HG02763 (cell line): ENCODE measurements around the gene JPH2.
"Not testable (repeated sequence)": the region's sequence is repeated elsewhere in the genome, so short reads cannot be mapped to it uniquely, and the experiment has no call there.

Source experiments
- ATAC-seq: cut with Tn5 transposase; IDR thresholded peaks from one replicate; pipeline ENCODE4 v1.9.1; 2021; ENCODE audit warnings: mild to moderate bottlenecking, moderate library complexity; ENCODE audit not compliant: unreplicated experiment

The JPH2 gene

GRCh38 chr20:44212792-44213191 lies 25.8 kb upstream of the JPH2 start:
- ATAC-seq: no peak

DNA sequence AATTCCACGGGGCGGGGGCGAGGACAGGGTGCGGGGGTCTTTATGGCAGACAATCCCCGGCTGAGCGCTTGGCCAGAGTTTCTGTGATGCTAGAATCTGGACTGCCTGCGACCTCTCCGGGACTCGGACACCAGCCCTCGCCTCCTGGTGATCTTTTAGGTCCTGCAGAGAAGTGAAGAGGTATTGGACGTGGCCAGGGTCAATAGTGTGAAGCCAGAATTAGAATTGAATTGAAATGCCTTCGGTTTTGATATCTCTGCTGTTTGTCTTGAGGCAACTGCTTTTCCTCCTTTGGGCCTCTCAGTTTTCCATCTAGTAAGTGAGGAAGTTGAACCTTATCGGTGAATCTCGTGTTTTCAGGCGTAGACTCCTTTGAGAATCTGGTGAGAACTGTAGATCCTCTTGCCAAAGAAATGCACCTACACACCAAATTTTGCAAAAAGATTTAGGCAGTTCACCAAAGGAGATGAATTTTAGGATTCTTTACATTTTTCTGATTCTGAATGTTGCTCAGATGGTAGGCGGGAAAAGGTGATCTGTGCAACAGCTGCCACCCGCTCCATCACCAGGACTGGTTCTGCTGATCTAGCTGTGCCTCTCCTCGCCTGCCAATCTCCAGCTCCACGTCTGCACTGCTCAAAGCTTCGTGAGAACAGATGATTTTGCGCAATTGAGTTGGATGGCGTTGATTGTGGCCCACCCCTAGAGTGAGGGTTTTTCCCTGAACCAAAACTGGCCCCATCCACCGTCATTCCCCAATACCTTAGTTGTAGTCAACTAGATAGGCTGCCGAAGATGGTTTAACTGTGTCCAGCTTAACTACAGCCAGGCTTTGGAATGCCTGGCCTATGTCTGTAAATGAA lies 24.4 kb upstream of the JPH2 start:
- no peak for ATAC-seq

- ATAC-seq: peak; percentile 85
Observed at GRCh38 chr20:44210406-44211176, 23.6 kb upstream of the JPH2 start, which contains the start of gene OSER1. Gene OSER1, minus strand, starts transcription at chr20:44210771. Its CDS starts 3,814 bp downstream, at chr20:44206957.

GRCh38 chr20:44209686-44210405 lies 22.9 kb upstream of the JPH2 start:
- no peak for ATAC-seq

GRCh38 chr20:44208770-44209169 lies 21.8 kb upstream of the JPH2 start:
- no peak for ATAC-seq

GRCh38 chr20:44208165-44208564 lies 21.2 kb upstream of the JPH2 start:
- no peak for ATAC-seq

GRCh38 chr20:44207126-44207723 lies 20.2 kb upstream of the JPH2 start:
- ATAC-seq: no peak

- ATAC-seq: no peak
Observed at GRCh38 chr20:44206132-44206531, 19.1 kb upstream of the JPH2 start.

- no peak for ATAC-seq
Observed at GRCh38 chr20:44204832-44205215, 17.8 kb upstream of the JPH2 start.

DNA sequence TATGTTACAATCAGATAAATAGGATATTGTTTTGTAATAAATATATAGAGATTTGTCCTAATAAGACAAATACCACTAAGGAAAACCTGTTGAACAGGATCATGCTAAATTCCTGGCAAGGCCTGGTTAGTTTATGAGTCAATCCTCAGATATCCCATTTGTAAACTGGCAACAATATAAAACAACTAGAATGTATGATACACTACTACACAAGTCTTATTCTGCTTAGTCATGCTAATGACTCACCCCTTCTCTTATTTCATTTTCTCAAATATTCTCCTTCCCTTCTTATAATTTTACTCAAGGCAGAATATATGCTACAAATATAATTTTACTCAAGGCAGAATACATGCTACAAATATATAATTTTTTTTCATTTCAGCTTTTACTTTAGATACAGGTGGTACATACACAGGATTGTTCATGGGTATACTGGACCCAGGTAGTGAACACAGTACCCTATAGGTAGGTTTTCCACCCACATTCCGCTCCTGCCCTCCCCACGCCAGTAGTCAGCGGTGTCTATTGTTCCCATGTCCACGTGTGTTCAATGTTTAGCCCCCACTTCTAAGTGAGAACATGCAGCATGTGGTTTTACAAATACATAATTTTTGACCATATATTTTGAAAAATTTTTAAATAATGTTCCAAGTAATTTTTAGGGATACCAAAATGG lies 17.3 kb upstream of the JPH2 start:
- ATAC-seq: no peak

DNA sequence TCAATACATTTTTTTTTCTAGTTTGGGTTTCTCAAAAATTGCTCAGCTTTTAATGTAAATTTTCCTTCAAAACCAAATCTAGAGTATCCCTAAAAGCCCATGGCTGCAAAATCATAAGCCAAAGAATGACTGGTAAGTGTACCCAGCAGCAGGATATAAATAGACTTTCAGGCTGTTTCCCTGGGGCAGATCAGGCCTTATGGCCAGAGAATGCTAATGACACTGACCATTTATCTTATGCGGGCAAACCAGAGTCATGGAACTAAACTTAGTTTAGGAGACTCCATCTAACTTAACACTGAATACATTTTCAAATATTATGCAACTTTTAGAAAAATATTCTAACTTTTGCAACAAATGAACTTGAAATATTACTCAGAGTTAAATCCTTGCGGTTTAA lies 16.2 kb upstream of the JPH2 start:
- ATAC-seq: no peak

GRCh38 chr20:44200983-44201382 lies 14.0 kb upstream of the JPH2 start:
- ATAC-seq: no peak

- no peak for ATAC-seq
Observed at GRCh38 chr20:44200371-44200770, 13.4 kb upstream of the JPH2 start.

DNA sequence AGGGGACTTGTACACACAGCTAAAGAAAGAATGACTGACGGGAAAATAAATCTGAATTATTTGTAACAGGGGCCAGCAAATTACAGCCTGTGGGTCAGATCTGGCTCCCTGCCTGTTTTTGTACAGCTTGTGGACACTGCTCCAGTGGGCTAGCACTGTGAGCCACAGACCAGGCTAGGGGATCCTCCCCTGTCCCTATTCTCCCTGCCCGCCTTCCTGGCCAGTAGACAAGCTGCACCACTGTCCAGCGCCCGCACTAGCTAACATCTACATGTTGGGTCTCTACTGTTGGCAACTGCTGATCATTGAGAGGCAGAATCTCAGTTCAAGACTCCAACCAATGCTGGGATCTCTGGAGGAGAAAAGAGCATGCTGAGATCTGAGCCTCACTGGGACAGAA lies 12.9 kb upstream of the JPH2 start:
- ATAC-seq: no peak

DNA sequence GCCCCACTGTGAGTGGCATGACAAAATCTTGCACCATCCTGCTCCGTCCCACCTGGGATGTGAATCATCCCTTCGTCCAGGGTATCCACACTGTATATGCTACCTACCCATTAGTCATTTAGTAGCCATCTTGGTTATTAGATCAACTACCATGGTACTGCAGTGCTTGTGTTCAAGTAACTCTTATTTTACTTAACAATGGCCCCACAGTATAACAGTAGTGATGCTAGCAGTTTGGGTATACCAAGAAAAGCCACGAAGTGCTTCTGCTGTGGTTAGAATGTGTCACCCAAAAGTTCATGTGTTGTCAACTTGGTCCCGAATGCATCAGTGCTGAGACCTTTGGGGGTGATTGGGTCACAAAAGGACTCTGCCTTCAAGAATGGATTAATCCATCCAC lies 11.9 kb upstream of the JPH2 start:
- no peak for ATAC-seq

DNA sequence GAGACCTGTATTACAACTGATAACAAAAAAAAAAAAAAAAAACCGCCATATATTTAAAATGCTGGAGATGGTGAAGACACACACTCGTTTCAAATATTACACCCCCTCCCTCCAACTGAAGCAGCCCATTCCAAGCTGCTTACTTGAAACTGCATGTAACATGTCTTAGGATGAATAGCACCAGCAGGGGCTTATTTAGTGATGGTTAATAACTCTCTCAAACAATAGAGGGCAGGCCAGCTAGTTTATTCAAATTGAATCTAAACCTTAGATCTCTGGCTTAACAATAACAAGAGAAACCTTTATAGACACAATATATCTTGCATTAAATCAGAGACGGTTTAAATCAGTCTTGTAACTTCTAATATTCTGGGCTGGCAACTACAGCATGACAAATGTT lies 9.3 kb upstream of the JPH2 start:
- ATAC-seq: no peak

- no peak for ATAC-seq
Observed at GRCh38 chr20:44195605-44196004, 8.6 kb upstream of the JPH2 start.

DNA sequence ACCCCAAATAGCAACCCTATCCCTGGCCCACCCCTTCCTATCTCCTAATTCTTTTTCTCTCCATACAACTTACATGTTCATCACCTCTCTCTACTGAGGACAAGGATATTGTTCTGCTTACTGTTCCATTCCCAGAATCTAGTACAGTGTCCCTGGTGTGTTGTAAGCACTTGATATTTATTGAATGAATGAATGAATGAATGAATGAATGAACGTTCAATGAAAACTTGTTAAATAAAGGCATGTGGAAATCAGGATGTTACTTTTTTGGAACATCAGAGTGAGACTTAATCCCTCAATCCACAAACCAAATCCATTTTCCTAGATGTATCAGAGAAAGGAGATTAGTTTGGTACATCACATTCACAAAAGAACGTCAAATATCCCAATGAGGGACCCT lies 6.8 kb upstream of the JPH2 start:
- ATAC-seq: no peak

- ATAC-seq: not testable (repeated sequence)
Observed at GRCh38 chr20:44191640-44192039, 4.7 kb upstream of the JPH2 start.

- ATAC-seq: not testable (repeated sequence)
Observed at GRCh38 chr20:44190197-44190852, 3.3 kb upstream of the JPH2 start.
